OCI-LY3 (cell line): ENCODE results near the gene PFKL.
A peak's percentile ranks its signal among the peaks of the same experiment; 100 is the strongest.

Experiments used
- H2AFZ ChIP-seq: fragments of 200-600, 300-600 bp; shearing (Covaris generic); 2 replicates; pipeline ENCODE4 v1.6.0; 2014; ENCODE audit warnings: antibody characterized with exemption, low read depth, low read length
- H3K27ac ChIP-seq: fragments of 200-600, 300-600 bp; sonication (generic); 2 replicates; pipeline ENCODE4 v1.5.1; 2014; ENCODE audit warnings: mild to moderate bottlenecking, low read length, moderate library complexity, mixed read lengths
- H3K27me3 ChIP-seq: fragments of 200-600, 300-600 bp; sonication (generic); 2 replicates; pipeline ENCODE4 v1.6.1; 2014; ENCODE audit warnings: low read depth, low read length, mixed read lengths
- H3K36me3 ChIP-seq: fragments of 200-600, 300-600 bp; sonication (generic); replicated peaks from 2 replicates; pipeline ENCODE3; 2014; ENCODE audit warnings: low read depth, low read length, mixed read lengths
- H3K4me1 ChIP-seq: fragments of 300-600, 200-600 bp; sonication (generic); 2 replicates; pipeline ENCODE4 v1.6.1; 2014; ENCODE audit warnings: low read length, mixed read lengths
- H3K4me2 ChIP-seq: fragments of 200-600, 300-600 bp; sonication (generic); 2 replicates; pipeline ENCODE4 v1.6.1; 2014; ENCODE audit warnings: low read length, mixed read lengths
- H3K4me3 ChIP-seq: fragments of 300-600, 200-600 bp; sonication (generic); 2 replicates; pipeline ENCODE4 v1.5.1; 2014; ENCODE audit warnings: antibody characterized with exemption, mild to moderate bottlenecking, low read length, moderate library complexity
- H3K79me2 ChIP-seq: fragments of 300-600, 200-600 bp; shearing (Covaris generic); 2 replicates; pipeline ENCODE4 v1.6.1; 2014; ENCODE audit warnings: mild to moderate bottlenecking, low read length, mixed read lengths
- H3K9ac ChIP-seq: fragments of 300-600, 200-600 bp; shearing (Covaris generic); 2 replicates; pipeline ENCODE4 v1.6.0; 2014; ENCODE audit warnings: mild to moderate bottlenecking, low read length, moderate library complexity
- H3K9me3 ChIP-seq: fragments of 200-600, 300-600 bp; shearing (Covaris generic); 2 replicates; pipeline ENCODE4 v1.6.1; 2014; ENCODE audit warnings: low read length, mixed read lengths; ENCODE audit not compliant: insufficient read depth
- H4K20me1 ChIP-seq: fragments of 200-600, 300-600 bp; sonication (generic); 2 replicates; pipeline ENCODE4 v1.6.1; 2016; ENCODE audit warnings: low read length, mixed read lengths; ENCODE audit not compliant: insufficient read depth
- CTCF ChIP-seq: fragments of 200-600, 300-600 bp; sonication (generic); IDR thresholded peaks from 2 replicates; pipeline ENCODE4 v1.5.1; 2014; ENCODE audit warnings: antibody characterized with exemption, low read length, low read depth
- EZH2phosphoT487 ChIP-seq: fragments of 200-600 bp; shearing (Covaris generic); IDR thresholded peaks from 2 replicates; pipeline ENCODE4 v1.6.1; 2018; ENCODE audit warnings: antibody characterized with exemption, mixed run types, low read depth

PFKL gene

GRCh38 chr21:44354775-44355771 lies 55.2 kb downstream of the PFKL start:
- H3K27ac ChIP-seq = peak overlapping the region; percentile 96
- peak overlapping the region; percentile 86 for H3K9ac ChIP-seq
- peaks cover 60% of the 10 kb centered on the region for H3K4me1 ChIP-seq

DNA sequence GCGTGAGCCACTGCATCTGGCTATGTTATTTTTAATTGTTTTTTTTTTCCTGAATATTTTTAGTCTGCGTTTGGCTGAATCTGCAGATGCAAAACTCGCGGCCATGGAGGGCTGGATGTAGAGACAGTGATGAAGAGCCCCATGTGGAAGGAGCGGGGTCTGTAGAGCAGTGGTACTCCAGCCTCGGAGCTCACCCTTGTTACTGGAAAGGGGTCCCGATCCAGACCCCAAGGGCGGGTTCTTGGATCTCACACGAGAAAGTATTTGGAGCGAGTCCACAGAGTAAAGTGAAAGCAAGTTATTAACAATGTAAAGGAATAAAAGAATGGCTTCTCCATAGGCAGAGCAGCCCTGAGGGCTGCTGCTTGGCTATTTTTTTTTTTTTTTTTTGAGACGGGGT lies 56.3 kb downstream of the PFKL start:
- Histone ChIP-seq H3K4me1 (peaks cover 60% of the 10 kb centered on the region), H3K4me2 (peak overlapping the region; percentile 92), H4K20me1 (no peaks in the 10 kb centered on the region), H3K9me3 (no peaks in the 10 kb centered on the region), H3K79me2 (peaks cover 42% of the 10 kb centered on the region), H3K27me3 (no peaks in the 10 kb centered on the region), H3K4me3 (peak overlapping the region; percentile 83), H3K36me3 (peaks cover 25% of the 10 kb centered on the region), H3K9ac (peak overlapping the region; percentile 86), H3K27ac (peak overlapping the region; percentile 96), H2AFZ (no peak overlapping the region)
- TF ChIP-seq EZH2phosphoT487 = no peak
- no peak for TF ChIP-seq CTCF

More at GRCh38 chr21:44354775-44355771, 55.2 kb downstream of the PFKL start:
- Histone ChIP-seq H4K20me1 (no peaks in the 10 kb centered on the region), H3K9me3 (no peaks in the 10 kb centered on the region), H2AFZ (no peak overlapping the region), H3K27me3 (no peaks in the 10 kb centered on the region), H3K4me2 (peak overlapping the region; percentile 92), H3K4me3 (peak overlapping the region; percentile 83), H3K79me2 (peaks cover 42% of the 10 kb centered on the region), H3K36me3 (peaks cover 25% of the 10 kb centered on the region)
- TF ChIP-seq EZH2phosphoT487 = no peak
- no peak for TF ChIP-seq CTCF

DNA sequence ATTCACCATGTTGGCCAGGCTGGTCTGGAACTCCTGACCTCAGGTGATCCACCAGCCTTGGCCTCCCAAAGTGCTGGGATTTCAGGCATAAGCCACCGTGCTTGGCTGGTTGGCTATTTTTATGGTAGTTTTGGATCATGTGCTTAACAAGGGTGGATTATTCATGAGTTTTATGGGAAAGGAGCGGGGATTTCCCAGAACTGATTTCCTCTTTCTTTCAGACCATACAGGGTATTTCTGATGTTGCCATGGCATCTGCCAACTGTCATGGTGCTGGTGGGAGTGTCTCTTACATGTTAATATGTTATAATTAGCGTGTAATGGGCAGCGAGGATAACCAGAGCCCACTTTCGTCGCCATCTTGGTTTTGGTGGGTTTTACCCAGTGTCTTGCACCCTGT lies 56.8 kb downstream of the PFKL start:
- no peaks in the 10 kb centered on the region for H3K9me3 ChIP-seq
- H3K4me3 ChIP-seq = peak overlapping the region; percentile 83
- peaks cover 60% of the 10 kb centered on the region for H3K4me1 ChIP-seq
- no peak overlapping the region for H2AFZ ChIP-seq
- H4K20me1 ChIP-seq = no peaks in the 10 kb centered on the region
- H3K79me2 ChIP-seq = peaks cover 42% of the 10 kb centered on the region
- H3K36me3 ChIP-seq = peaks cover 25% of the 10 kb centered on the region
- peak overlapping the region; percentile 92 for H3K4me2 ChIP-seq
- no peaks in the 10 kb centered on the region for H3K27me3 ChIP-seq
- peak overlapping the region; percentile 86 for H3K9ac ChIP-seq
- peak overlapping the region; percentile 96 for H3K27ac ChIP-seq
- TF ChIP-seq CTCF (no peak), EZH2phosphoT487 (no peak)

GRCh38 chr21:44357064-44357837 lies 57.4 kb downstream of the PFKL start:
- no peak overlapping the region for H2AFZ ChIP-seq
- H3K4me1 ChIP-seq = peaks cover 59% of the 10 kb centered on the region
- H3K79me2 ChIP-seq = peaks cover 42% of the 10 kb centered on the region

More at GRCh38 chr21:44357064-44357837, 57.4 kb downstream of the PFKL start:
- Histone ChIP-seq H3K9ac (peak overlapping the region; percentile 70), H3K36me3 (peaks cover 25% of the 10 kb centered on the region), H3K9me3 (no peaks in the 10 kb centered on the region), H3K27me3 (no peaks in the 10 kb centered on the region), H3K4me2 (peak overlapping the region; percentile 60), H3K4me3 (peak overlapping the region; percentile 35; the same call in 1 of the 2 replicates), H4K20me1 (no peaks in the 10 kb centered on the region), H3K27ac (peak overlapping the region; percentile 96)
- TF ChIP-seq CTCF (no peak), EZH2phosphoT487 (no peak)
